Measurements from ENCODE around the gene RHBDD3.

RHBDD3 gene

DNA sequence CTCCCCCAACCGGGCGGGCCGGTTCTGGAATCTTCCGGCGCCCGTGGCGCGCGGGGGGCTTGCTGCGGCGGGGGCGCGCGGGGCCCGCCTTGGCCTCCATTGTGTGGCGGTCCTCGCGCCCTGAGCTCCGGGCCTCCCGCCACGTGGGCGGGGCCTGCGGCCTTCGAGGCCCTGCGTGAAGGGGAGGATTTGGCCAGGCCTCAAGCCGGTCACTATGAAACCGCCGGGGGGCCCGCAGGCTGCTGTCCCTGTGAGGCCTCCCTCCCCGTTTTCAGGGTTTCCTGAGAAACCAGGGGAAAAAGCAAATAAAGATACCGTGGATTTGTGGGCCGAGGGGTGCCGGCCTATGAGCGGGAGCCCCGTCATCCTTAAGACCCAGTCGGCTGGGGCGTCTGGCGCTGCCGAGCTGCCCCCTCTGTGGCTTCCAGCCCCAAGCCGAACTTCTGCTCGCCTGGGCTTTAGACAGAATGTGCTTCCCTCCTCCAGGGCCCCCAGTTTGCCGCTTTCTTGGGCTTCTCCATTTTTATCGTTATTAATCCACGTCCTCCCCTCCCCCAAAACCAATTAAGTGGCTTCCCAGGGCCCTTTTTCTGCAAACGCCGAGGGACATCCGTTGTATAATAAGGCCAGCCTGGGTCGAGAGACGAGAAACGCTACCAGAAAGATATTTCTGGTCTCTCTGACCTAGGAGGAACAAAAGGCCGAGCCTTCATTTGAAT is 889 bp upstream of the RHBDD3 start:
- DNase-seq (ENCODE audit: low read depth) = peak; percentile 69
- TF ChIP-seq, protein P1, sequence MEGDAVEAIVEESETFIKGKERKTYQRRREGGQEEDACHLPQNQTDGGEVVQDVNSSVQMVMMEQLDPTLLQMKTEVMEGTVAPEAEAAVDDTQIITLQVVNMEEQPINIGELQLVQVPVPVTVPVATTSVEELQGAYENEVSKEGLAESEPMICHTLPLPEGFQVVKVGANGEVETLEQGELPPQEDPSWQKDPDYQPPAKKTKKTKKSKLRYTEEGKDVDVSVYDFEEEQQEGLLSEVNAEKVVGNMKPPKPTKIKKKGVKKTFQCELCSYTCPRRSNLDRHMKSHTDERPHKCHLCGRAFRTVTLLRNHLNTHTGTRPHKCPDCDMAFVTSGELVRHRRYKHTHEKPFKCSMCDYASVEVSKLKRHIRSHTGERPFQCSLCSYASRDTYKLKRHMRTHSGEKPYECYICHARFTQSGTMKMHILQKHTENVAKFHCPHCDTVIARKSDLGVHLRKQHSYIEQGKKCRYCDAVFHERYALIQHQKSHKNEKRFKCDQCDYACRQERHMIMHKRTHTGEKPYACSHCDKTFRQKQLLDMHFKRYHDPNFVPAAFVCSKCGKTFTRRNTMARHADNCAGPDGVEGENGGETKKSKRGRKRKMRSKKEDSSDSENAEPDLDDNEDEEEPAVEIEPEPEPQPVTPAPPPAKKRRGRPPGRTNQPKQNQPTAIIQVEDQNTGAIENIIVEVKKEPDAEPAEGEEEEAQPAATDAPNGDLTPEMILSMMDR (IDR thresholded peaks at IDR 0.05; ENCODE audit: insufficient read depth, low read depth, low read length, missing control alignments) = no peak
- H3K4me3 ChIP-seq (ENCODE audit: low read depth, low read length) = peak overlapping the region; percentile 97

DNA sequence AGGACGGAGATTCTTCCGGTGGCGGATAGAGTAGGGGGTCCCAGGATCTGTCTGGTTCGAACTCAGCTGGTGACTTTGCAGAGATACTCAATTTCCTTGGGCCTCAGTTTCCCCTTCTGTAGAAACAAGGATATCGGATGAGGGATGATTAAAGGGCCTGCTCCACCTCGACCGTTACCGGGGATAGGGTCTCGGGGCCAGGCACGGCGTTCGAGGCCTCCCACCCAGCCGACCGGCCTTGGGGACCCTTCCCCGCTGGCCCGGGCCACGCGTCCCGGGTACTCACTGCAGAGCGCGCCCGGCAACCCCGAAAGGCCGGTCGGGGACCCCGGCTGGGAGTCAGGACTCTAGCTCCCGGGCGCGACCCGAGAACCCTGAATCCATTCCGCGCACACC is 321 bp downstream of the RHBDD3 start:
- TF ChIP-seq, protein P1 (IDR thresholded peaks at IDR 0.05; ENCODE audit: insufficient read depth, low read depth, low read length, missing control alignments) = no peak
- H3K4me3 ChIP-seq (ENCODE audit: low read depth, low read length) = peak overlapping the region; percentile 97

GRCh38 chr22:29266564-29267461 is 968 bp downstream of the RHBDD3 start:
- TF ChIP-seq, protein P1 (IDR thresholded peaks at IDR 0.05; ENCODE audit: insufficient read depth, low read depth, low read length, missing control alignments) = no peak
- peak overlapping the region; percentile 97 for H3K4me3 ChIP-seq (ENCODE audit: low read depth, low read length)
- DNase-seq (ENCODE audit: low read depth) = peak; percentile 22

More for the DNA sequence above, 321 bp downstream of the RHBDD3 start:
- no peak for DNase-seq (ENCODE audit: low read depth)

GRCh38 chr22:29265929-29266328 is 1.9 kb downstream of the RHBDD3 start:
- no peak overlapping the region for H3K4me3 ChIP-seq (ENCODE audit: low read depth, low read length)
- TF ChIP-seq, protein P1 (IDR thresholded peaks at IDR 0.05; ENCODE audit: insufficient read depth, low read depth, low read length, missing control alignments) = no peak
- DNase-seq (ENCODE audit: low read depth) = no peak

DNA sequence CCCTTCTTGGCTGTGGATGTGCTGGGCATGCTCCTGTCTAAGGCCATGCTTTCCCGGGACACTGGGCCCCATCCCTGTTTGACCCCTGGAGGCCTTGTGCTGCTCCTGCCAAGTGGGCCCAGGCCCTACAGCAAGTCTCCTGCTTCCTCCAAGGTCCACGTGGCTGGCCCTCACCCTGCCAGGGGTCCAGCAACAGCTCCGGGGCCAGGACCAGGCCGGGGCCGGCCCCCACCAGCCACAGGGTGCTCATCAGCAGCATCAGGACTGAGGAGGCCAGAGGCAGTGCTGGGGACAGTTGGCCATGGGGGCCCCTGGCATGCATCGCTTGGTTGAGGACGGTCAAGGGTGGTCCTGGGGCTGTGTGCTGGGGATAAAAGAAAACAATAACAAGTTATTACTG is 2.5 kb downstream of the RHBDD3 start:
- TF ChIP-seq, protein P1 (IDR thresholded peaks at IDR 0.05; ENCODE audit: insufficient read depth, low read depth, low read length, missing control alignments) = no peak
- no peak for DNase-seq (ENCODE audit: low read depth)
- no peak overlapping the region for H3K4me3 ChIP-seq (ENCODE audit: low read depth, low read length)

DNA sequence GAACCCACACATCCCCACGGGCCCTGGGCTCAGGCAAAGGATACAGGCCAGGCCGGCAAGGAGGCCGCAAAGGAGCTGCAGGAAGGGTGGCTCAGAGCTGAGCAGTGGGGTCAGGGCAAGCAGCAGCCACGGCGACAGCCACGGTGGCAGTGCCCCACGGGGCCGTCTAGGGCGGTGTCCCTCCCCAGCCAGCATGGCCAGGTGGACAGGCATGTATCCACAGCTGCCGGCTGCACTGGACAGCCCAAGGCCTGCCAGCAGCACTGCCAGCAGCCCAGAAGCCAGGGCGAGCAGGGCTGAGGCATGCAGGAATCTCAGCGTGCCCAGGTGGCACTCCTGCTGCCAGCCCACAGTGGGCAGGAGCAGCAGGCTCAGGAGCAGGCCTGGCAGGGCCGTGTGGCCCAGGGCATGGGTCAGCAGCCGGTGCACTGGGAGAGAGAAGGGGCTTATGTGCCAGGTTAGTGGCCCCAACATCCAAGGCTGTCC is 3.9 kb downstream of the RHBDD3 start:
- no peak overlapping the region for H3K4me3 ChIP-seq (ENCODE audit: low read depth, low read length)
- TF ChIP-seq, protein P1 (IDR thresholded peaks at IDR 0.05; ENCODE audit: insufficient read depth, low read depth, low read length, missing control alignments) = no peak
- DNase-seq (ENCODE audit: low read depth) = no peak

Measured in GM12865 (cell line).